WTC11 (cell line): Measurements from ENCODE around the gene DAB1. TPM values are rescaled to one million over a fixed set of nuclear protein-coding genes. Genes with fewer than 3 reads are reported as not detected.

ENCODE experiments used
- ATAC-seq: fragments of 200-7000 bp; cut with Tn5 transposase; 2 replicates; pipeline ENCODE4 v1.10.0; 2021; ENCODE audit warnings: mild to moderate bottlenecking, moderate library complexity
- CTCF ChIA-PET: fragments of 300-600 bp; sonication (Branson Sonifier 250); formaldehyde crosslinking; loops from one replicate; lab custom pipeline; 2021; ENCODE audit warnings: antibody characterized with exemption; lab: Charles Lee
- POLR2A ChIA-PET: fragments of 350-600 bp; sonication (Branson Sonifier 250); formaldehyde crosslinking; loops from one replicate; lab custom pipeline; 2021; ENCODE audit warnings: antibody characterized with exemption; lab: Charles Lee
- DNase-seq: peaks from one replicate; pipeline ENCODE4 v3.0.0; 2021; ENCODE audit warnings: low spot score
- H3K27ac Mint-ChIP-seq: 2 replicates; pipeline ENCODE4 v1.8.0; 2021; ENCODE audit warnings: mixed read lengths
- H3K27me3 Mint-ChIP-seq: 2 replicates; pipeline ENCODE4 v1.8.0; 2021; ENCODE audit warnings: low read depth, mild to moderate bottlenecking, moderate library complexity, mixed read lengths
- H3K36me3 Mint-ChIP-seq: 2 replicates; pipeline ENCODE4 v1.8.0; 2021; ENCODE audit warnings: mixed read lengths
- H3K4me1 Mint-ChIP-seq: 2 replicates; pipeline ENCODE4 v1.8.0; 2022; ENCODE audit warnings: mixed read lengths
- H3K4me3 Mint-ChIP-seq: 2 replicates; pipeline ENCODE4 v1.8.0; 2021; ENCODE audit warnings: mild to moderate bottlenecking, moderate library complexity, mixed read lengths
- H3K9me3 Mint-ChIP-seq: 2 replicates; pipeline ENCODE4 v1.8.0; 2021; ENCODE audit warnings: mixed read lengths
- ATF1 ChIP-seq: sonication (generic); formaldehyde crosslinking; IDR thresholded peaks from 2 replicates; pipeline ENCODE4 v1.8.1; 2023; ENCODE audit warnings: mild to moderate bottlenecking, moderate library complexity, missing genetic modification reagents
- ELF4 ChIP-seq: sonication (generic); formaldehyde crosslinking; IDR thresholded peaks from 2 replicates; pipeline ENCODE4 v1.8.1; 2022; ENCODE audit warnings: low read depth, mild to moderate bottlenecking, moderate library complexity, missing genetic modification reagents
- EMX1 ChIP-seq: fragments of 250-450 bp; sonication (Bioruptor Pico); IDR thresholded peaks from 2 replicates; pipeline ENCODE4 v1.8.0; 2021; ENCODE audit warnings: mild to moderate bottlenecking
- JUN ChIP-seq: sonication (generic); formaldehyde crosslinking; IDR thresholded peaks from 2 replicates; pipeline ENCODE4 v1.8.0; 2023; ENCODE audit warnings: mild to moderate bottlenecking, missing genetic modification reagents
- KAT7 ChIP-seq: sonication (generic); formaldehyde crosslinking; IDR thresholded peaks from 2 replicates; pipeline ENCODE4 v1.8.1; 2023; ENCODE audit warnings: missing genetic modification reagents, mild to moderate bottlenecking, borderline replicate concordance
- NR2C2 ChIP-seq: sonication (generic); formaldehyde crosslinking; IDR thresholded peaks from 2 replicates; pipeline ENCODE4 v1.8.0; 2022; ENCODE audit warnings: mild to moderate bottlenecking, missing genetic modification reagents
- NR3C1 ChIP-seq: sonication (generic); formaldehyde crosslinking; conservative IDR thresholded peaks from 2 replicates; pipeline ENCODE4 v1.8.1; 2023; ENCODE audit warnings: low read depth, mild to moderate bottlenecking, missing genetic modification reagents
- RELA ChIP-seq: sonication (generic); formaldehyde crosslinking; IDR thresholded peaks from 2 replicates; pipeline ENCODE4 v1.8.1; 2022; ENCODE audit warnings: missing genetic modification reagents, mild to moderate bottlenecking, borderline replicate concordance
- SOX15 ChIP-seq: fragments of 250-450 bp; sonication (Bioruptor Pico); IDR thresholded peaks from 2 replicates; pipeline ENCODE4 v1.9.0; 2021; ENCODE audit warnings: mild to moderate bottlenecking
- TEAD4 ChIP-seq: sonication (generic); formaldehyde crosslinking; IDR thresholded peaks from 2 replicates; pipeline ENCODE4 v1.8.0; 2022; ENCODE audit warnings: mild to moderate bottlenecking, missing genetic modification reagents
- ZNF219 ChIP-seq: sonication (generic); formaldehyde crosslinking; IDR thresholded peaks from 2 replicates; pipeline ENCODE4 v1.8.0; 2023; ENCODE audit warnings: missing genetic modification reagents, mild to moderate bottlenecking, borderline replicate concordance
- total RNA-seq: library from RNA; stranded (reverse); gene quantifications from 3 replicates; pipeline ENCODE4 v1.2.3, GENCODE V29; 2021
- TF ChIP-seq, protein P1 (sequence below): sonication (generic); formaldehyde crosslinking; conservative IDR thresholded peaks from 2 replicates; pipeline ENCODE4 v1.8.1; 2023; ENCODE audit warnings: mild to moderate bottlenecking, low read depth, missing genetic modification reagents, moderate library complexity
- TF ChIP-seq, protein P2 (sequence below): sonication (generic); formaldehyde crosslinking; IDR thresholded peaks from 2 replicates; pipeline ENCODE4 v1.8.1; 2023; ENCODE audit warnings: mild to moderate bottlenecking, moderate library complexity, missing genetic modification reagents
- TF ChIP-seq, protein P3 (sequence below): fragments of 250-450 bp; sonication (Bioruptor Pico); conservative IDR thresholded peaks from 2 replicates; pipeline ENCODE4 v1.9.0; 2021; ENCODE audit warnings: mild to moderate bottlenecking
- TF ChIP-seq, protein P4 (sequence below): sonication (generic); formaldehyde crosslinking; IDR thresholded peaks from 2 replicates; pipeline ENCODE4 v1.8.0; 2023; ENCODE audit warnings: mild to moderate bottlenecking, missing genetic modification reagents
- TF ChIP-seq, protein P5 (sequence below): sonication (generic); formaldehyde crosslinking; IDR thresholded peaks from 2 replicates; pipeline ENCODE4 v1.8.1; 2022; ENCODE audit warnings: mild to moderate bottlenecking, missing genetic modification reagents, moderate library complexity, borderline replicate concordance
- TF ChIP-seq, protein P6 (sequence below): fragments of 250-450 bp; sonication (Bioruptor Pico); IDR thresholded peaks from 2 replicates; pipeline ENCODE4 v1.9.0; 2021; ENCODE audit warnings: mild to moderate bottlenecking

Gene DAB1
- total RNA-seq, 1 experiment from 2014 or later = 10.7 TPM

DNA sequence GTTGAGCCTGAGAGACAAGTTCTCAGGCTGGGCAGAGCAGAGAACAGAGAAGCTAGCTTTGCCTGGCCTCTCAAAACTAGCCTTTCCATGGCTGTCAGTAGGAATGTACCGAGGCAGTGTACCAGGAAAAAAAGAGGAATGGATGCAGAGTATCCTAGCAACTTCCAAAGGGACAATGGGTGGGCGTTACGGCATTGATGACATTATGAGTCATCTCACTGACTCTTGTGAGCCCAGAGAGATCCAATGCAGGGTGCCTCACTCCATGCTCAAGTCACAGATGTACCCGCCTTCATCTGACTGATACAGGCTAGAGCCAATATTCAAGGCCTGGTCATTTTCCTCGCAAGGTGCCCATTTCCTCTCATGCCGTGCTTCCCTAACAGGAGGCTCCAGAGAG lies 406.7 kb downstream of the DAB1 start:
- TF ChIP-seq JUN (CRISPR knock-in tag) = no peak

DNA sequence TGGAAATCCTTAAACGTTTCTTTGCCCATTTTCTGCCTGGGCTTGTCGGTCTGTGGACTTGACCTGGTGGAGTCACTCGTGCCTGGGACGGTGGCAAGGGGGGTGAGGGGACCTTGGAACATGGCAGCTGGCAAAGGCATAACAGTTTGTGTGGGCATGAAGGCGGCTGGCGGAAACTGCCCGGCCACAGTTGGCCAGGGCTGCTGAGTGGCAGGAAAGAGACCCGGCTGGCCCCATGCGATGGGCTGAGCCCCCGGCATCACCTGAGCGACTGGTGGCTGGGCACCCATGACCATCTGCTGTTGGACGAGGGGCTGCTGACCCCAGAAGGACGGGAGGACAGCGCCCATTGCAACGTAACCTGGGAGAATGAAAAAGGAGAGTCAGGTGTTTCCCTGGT lies 408.8 kb downstream of the DAB1 start:
- CTCF ChIA-PET = no interaction called here
- no peaks in the 10 kb centered on the region for H3K36me3 Mint-ChIP-seq

More for the DNA sequence above, 406.7 kb downstream of the DAB1 start:
- ChIA-PET POLR2A (no interaction called here), CTCF (interaction anchor here (1.5 kb wide), 1 partner anchor 49 kb away, joined by 4 read pairs; no protein-coding TSS in a partner anchor)
- Mint-ChIP-seq H3K27ac (no peak overlapping the region), H3K4me3 (no peak overlapping the region), H3K27me3 (no peaks in the 10 kb centered on the region), H3K9me3 (0 out of 2 replicates have a peak, but pooled peaks cover 3% of the 10 kb centered on the region), H3K36me3 (no peaks in the 10 kb centered on the region), H3K4me1 (no peaks in the 10 kb centered on the region)
- ATAC-seq (peak; percentile 39), DNase-seq (no peak)

More for the DNA sequence above, 408.8 kb downstream of the DAB1 start:
- no peaks in the 10 kb centered on the region for H3K4me1 Mint-ChIP-seq
- no peaks in the 10 kb centered on the region for H3K9me3 Mint-ChIP-seq
- no peak for ATAC-seq
- H3K4me3 Mint-ChIP-seq = no peak overlapping the region
- no peaks in the 10 kb centered on the region for H3K27me3 Mint-ChIP-seq
- DNase-seq = no peak
- no peak overlapping the region for H3K27ac Mint-ChIP-seq
- TF ChIP-seq ATF1 (CRISPR knock-in tag) = no peak
- no peak for TF ChIP-seq EMX1 (CRISPR knock-in tag)
- no peak for TF ChIP-seq NR3C1 (CRISPR knock-in tag)
- TF ChIP-seq, protein P1, sequence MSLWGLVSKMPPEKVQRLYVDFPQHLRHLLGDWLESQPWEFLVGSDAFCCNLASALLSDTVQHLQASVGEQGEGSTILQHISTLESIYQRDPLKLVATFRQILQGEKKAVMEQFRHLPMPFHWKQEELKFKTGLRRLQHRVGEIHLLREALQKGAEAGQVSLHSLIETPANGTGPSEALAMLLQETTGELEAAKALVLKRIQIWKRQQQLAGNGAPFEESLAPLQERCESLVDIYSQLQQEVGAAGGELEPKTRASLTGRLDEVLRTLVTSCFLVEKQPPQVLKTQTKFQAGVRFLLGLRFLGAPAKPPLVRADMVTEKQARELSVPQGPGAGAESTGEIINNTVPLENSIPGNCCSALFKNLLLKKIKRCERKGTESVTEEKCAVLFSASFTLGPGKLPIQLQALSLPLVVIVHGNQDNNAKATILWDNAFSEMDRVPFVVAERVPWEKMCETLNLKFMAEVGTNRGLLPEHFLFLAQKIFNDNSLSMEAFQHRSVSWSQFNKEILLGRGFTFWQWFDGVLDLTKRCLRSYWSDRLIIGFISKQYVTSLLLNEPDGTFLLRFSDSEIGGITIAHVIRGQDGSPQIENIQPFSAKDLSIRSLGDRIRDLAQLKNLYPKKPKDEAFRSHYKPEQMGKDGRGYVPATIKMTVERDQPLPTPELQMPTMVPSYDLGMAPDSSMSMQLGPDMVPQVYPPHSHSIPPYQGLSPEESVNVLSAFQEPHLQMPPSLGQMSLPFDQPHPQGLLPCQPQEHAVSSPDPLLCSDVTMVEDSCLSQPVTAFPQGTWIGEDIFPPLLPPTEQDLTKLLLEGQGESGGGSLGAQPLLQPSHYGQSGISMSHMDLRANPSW (CRISPR knock-in tag) = no peak
- no peak for TF ChIP-seq ZNF219
- TF ChIP-seq NR2C2 (CRISPR knock-in tag) = no peak
- TF ChIP-seq, protein P2, sequence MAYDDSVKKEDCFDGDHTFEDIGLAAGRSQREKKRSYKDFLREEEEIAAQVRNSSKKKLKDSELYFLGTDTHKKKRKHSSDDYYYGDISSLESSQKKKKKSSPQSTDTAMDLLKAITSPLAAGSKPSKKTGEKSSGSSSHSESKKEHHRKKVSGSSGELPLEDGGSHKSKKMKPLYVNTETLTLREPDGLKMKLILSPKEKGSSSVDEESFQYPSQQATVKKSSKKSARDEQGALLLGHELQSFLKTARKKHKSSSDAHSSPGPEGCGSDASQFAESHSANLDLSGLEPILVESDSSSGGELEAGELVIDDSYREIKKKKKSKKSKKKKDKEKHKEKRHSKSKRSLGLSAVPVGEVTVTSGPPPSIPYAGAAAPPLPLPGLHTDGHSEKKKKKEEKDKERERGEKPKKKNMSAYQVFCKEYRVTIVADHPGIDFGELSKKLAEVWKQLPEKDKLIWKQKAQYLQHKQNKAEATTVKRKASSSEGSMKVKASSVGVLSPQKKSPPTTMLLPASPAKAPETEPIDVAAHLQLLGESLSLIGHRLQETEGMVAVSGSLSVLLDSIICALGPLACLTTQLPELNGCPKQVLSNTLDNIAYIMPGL (CRISPR knock-in tag) = no peak
- no peak for TF ChIP-seq SOX15 (CRISPR knock-in tag)
- TF ChIP-seq, protein P3, sequence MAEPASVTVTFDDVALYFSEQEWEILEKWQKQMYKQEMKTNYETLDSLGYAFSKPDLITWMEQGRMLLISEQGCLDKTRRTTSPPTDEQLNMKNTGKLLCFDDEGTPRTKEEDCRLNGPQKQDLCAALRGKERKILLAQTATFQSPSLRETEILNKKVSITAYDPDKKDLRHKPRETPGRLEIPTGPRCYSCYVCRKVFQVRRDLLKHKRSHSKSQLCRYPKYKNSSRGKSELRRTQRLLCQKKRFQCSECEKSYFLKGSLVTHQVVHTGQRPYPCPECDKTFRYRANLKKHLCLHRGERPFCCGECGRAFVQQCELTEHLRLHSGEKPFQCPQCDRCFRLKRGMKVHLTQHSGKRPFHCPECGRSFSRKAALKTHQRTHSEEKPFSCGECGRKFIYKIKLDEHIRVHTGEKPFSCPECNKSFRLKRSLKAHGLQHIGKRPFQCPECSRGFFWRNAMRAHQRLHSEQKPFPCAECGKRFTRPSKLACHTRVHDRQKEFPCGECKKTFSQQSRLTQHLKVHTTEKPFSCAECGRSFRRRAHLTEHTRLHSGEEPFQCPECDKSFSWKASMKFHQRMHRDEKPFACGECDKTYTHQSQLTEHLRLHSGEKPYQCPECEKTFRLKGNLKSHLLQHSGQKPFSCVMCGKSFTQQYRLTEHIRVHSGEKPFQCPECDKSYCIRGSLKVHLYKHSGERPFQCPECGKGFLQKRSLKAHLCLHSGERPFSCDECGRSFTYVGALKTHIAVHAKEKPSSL (CRISPR knock-in tag) = no peak
- TF ChIP-seq, protein P4, sequence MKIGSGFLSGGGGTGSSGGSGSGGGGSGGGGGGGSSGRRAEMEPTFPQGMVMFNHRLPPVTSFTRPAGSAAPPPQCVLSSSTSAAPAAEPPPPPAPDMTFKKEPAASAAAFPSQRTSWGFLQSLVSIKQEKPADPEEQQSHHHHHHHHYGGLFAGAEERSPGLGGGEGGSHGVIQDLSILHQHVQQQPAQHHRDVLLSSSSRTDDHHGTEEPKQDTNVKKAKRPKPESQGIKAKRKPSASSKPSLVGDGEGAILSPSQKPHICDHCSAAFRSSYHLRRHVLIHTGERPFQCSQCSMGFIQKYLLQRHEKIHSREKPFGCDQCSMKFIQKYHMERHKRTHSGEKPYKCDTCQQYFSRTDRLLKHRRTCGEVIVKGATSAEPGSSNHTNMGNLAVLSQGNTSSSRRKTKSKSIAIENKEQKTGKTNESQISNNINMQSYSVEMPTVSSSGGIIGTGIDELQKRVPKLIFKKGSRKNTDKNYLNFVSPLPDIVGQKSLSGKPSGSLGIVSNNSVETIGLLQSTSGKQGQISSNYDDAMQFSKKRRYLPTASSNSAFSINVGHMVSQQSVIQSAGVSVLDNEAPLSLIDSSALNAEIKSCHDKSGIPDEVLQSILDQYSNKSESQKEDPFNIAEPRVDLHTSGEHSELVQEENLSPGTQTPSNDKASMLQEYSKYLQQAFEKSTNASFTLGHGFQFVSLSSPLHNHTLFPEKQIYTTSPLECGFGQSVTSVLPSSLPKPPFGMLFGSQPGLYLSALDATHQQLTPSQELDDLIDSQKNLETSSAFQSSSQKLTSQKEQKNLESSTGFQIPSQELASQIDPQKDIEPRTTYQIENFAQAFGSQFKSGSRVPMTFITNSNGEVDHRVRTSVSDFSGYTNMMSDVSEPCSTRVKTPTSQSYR (CRISPR knock-in tag) = no peak
- TF ChIP-seq TEAD4 (CRISPR knock-in tag) = no peak
- TF ChIP-seq, protein P5, sequence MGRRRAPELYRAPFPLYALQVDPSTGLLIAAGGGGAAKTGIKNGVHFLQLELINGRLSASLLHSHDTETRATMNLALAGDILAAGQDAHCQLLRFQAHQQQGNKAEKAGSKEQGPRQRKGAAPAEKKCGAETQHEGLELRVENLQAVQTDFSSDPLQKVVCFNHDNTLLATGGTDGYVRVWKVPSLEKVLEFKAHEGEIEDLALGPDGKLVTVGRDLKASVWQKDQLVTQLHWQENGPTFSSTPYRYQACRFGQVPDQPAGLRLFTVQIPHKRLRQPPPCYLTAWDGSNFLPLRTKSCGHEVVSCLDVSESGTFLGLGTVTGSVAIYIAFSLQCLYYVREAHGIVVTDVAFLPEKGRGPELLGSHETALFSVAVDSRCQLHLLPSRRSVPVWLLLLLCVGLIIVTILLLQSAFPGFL (CRISPR knock-in tag) = no peak
- TF ChIP-seq, protein P6, sequence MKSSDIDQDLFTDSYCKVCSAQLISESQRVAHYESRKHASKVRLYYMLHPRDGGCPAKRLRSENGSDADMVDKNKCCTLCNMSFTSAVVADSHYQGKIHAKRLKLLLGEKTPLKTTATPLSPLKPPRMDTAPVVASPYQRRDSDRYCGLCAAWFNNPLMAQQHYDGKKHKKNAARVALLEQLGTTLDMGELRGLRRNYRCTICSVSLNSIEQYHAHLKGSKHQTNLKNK = no peak
- no peak for TF ChIP-seq ELF4 (CRISPR knock-in tag)
- TF ChIP-seq RELA (CRISPR knock-in tag) = no peak
- no peak for TF ChIP-seq KAT7 (CRISPR knock-in tag)
- POLR2A ChIA-PET = no interaction called here
